GM19397 (cell line): ENCODE measurements around the gene SMR3A.
A peak's percentile ranks its signal among the peaks of the same experiment; 100 is the strongest.

Source experiments
- ATAC-seq: cut with Tn5 transposase; IDR thresholded peaks from one replicate; pipeline ENCODE4 v1.9.1; 2021; ENCODE audit warnings: mild to moderate bottlenecking, moderate library complexity; ENCODE audit not compliant: unreplicated experiment

The SMR3A gene

DNA sequence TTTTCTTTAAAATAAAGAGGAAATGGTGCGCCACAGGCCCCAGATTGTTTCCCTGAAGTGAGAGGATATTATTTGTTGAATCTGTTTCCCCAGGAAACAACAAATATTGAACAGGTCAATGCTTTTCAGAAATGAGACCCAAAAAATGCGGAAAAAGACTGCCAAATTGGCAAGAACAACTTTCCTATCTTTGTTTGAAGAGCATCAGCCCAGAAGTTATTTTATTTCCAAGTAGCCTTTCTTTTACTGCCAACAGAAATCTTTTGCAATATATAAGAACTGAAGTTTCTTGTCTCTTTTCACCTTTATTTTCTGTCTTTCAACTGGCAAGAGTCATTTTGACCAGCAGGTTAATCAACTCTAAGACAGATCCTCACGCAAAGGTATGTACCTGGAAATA, at the start of gene SMR3A:
SMR3A (plus strand) TSS at position 301 of the 400 bp plus-strand sequence. CDS start 1,356 bp downstream, outside the sequence.
- ATAC-seq: no peak

- no peak for ATAC-seq
These were observed 46.8 kb upstream of the SMR3A start for GRCh38 chr4:70313736-70314135.

DNA sequence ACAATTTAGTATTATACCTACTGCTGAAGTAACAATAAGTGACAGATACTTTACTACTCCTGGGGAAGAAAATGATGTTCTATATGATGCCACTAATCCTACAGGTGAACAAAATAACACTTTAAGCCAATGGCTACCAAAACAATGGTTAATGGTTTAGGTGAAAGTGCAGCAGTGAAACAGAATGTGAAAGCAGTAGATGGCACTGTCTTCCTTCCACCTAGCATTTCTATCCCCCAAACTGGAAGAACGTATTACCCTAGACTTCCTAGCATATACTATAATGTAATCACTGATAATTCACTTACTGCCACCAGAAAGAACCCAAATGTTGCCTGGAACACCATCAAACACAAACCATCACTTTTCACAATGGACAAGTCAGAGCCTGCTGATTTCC, 44.6 kb upstream of the SMR3A start:
- peak; percentile 83 for ATAC-seq

DNA sequence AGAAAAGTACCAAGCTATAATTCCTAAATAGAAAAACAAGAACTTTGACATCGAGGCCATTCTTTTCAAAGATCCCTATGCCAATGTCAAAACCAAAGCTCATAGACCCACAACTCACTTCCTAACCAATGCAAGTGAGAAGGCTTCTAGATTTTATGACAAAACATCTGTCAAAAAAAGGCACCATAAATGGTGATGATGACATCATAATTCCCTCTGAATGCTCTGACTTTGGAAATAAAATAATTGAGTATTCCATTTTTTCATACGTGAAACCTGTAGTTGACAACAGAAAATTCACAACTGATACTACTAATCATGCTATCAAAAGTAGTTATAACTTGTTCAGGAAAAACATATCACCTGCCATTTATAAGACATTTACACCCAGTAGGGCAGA, 34.5 kb upstream of the SMR3A start:
- no peak for ATAC-seq

- no peak for ATAC-seq
These were observed 25.9 kb upstream of the SMR3A start, which contains the start of gene CABS1 for GRCh38 chr4:70334681-70335080. Gene CABS1 (plus strand): TSS chr4:70334981. CDS start chr4:70335040, 59 bp downstream.

DNA sequence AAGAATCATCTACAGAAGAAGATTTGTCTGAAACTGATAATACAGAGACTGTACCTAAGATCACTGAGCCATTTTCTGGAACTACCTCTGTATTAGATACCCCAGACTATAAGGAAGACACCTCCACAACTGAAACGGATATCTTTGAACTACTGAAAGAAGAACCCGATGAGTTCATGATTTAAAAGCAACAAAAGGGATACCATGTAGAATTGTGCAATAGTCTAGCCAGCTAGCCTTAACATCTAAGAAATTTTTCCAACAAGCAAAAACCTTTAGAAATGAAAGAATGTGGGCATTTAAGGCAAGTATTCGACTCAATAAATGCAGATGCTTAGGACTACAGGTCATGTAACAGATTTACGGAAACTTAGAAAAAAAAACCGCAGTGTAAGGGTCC, 24.5 kb upstream of the SMR3A start:
- no peak for ATAC-seq

GRCh38 chr4:70337886-70338420, 22.6 kb upstream of the SMR3A start:
- no peak for ATAC-seq

DNA sequence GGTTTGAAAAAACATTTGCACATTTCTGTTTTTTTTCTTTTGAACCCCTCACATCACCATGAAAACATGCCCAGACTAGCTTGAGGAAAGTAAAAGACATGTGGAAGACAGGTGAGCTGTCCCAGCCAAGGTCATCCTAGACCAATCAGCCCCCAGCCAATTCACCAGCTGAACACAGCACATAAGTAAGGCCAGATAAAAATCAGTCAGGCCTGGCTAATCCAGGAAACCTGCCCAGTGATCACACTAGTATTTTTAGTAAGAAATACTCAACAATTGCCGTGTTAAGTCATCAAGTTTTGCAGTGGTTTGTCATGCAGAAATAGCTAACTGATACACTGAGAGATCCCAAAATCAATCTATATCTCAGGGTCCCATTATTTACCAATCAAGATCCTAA, 4.4 kb upstream of the SMR3A start:
- ATAC-seq: no peak

DNA sequence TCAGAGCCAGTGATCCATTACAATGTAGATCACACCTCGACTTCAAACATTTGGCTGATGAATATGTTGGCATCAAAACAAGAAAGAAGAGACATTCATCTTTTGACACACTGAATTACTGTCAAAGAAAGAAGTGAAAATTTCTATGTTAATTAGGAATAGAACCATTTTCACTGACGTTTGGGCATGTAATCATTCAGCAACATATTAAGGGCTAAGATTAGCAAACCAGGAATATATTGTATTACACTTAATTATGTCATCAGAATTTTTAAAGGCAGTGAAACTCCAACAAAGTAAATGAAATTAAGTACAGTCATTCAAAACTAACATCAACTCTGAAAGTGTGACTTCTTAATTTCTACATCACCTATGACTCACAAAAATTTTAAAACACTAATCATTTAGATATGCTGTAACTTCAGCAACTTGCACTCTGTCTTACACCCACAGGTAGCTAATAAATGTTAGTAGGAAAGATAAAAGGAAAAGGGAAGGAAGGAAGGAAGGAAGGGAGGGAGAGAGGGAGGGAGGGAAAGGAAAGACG, 1.4 kb upstream of the SMR3A start:
- ATAC-seq: no peak

GRCh38 chr4:70364002-70364401, 3.4 kb downstream of the SMR3A start:
- no peak for ATAC-seq

DNA sequence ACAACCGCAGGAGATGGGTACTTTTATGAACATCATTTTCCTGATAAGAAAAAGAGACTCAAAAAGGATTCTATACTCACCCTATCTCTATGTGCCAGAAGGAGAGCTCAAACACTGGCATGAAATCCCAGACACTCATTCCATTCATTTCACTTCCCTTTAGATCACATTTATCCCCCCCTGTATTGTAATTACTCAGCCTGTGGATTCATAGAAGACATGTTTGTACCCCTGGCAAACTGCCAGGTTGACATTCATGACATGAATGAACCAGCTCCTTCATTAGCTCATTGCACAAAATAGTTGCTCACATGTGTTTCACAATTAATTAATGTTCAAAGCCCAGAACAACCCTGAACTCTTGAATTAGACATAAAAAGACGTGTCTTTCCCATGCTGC, 4.9 kb downstream of the SMR3A start:
- ATAC-seq: no peak

GRCh38 chr4:70367813-70368212, 7.3 kb downstream of the SMR3A start:
- no peak for ATAC-seq

GRCh38 chr4:70371987-70372386, 11.4 kb downstream of the SMR3A start:
- ATAC-seq: no peak

DNA sequence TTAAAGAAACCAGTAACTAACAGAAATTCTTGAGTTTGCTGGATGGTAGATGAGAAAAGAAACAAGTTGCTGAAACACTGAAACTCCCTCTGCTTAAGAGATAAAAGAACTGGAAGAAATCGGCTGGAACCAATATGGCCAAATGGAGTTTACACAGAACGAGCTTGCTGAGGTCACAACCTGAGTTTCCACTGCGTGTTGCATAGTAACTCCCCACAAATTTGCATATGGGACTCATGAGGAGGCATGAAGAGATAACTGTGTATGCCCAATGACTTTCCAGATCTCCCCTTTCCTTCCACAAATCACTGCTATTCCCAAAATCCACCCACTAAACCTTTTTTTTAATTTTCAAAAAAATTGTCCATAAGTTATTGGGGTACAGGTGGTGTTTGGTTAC, 12.2 kb downstream of the SMR3A start:
- no peak for ATAC-seq

DNA sequence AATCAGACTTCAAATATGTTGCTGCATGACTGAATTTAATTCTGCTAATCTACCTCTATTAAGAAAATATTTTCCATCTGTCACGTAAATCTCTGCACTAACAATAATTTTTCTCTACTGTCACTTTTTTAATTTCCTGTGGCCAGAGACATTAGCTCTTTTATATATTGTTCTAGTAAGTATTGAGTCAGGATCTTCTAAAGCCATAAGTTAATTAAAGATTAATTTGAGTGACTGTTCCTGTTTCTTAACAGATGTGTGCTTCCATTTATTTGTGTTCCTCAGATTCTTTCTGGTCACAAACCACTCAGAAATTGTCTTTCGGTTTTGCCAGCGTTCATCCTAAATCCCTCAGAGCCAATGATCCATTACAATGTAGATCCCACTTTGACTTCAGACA, 20.0 kb downstream of the SMR3A start:
- ATAC-seq: no peak

- ATAC-seq: no peak
These were observed 22.2 kb downstream of the SMR3A start, which contains the start of gene SMR3B for GRCh38 chr4:70382691-70383181. Gene SMR3B (plus strand): TSS chr4:70383131. CDS start chr4:70384511, 1,380 bp downstream.

DNA sequence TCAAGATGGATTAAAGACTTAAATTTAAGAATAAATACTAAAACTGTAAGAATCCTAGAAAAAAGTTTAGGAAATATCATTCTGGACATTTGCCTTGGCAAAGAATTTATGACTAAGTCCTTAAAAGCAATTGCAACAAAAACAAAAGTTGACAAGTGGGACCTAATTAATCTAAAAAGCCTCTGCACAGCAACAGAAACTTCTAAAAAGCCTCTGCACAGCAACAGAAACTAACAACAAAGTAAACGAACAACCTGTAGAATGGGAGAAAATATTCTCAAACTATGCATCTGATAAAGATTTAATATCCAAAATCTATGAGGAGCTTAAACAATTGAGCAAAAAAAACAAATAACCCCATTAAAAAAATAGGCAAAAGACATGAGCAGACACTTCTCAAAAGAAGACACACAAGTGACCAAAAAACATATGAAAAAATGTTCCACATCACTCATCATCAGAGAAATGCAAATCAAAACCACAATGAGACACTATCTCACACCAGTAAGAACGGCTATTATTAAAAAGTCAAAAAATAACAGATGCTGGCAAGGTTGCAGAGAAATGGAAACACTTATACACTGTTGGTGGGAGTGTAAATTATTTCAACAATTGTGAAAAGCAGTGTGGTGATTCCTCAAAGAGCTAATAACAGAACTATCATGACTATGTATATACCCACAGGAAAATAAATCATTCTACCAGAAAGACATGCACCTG, 31.7 kb downstream of the SMR3A start:
- ATAC-seq: peak; percentile 70

GRCh38 chr4:70397580-70397979, 37.0 kb downstream of the SMR3A start, which contains the start of gene OPRPN:
Gene OPRPN (plus strand): TSS chr4:70397940. CDS start chr4:70399286, 1,346 bp downstream.
- ATAC-seq: no peak

DNA sequence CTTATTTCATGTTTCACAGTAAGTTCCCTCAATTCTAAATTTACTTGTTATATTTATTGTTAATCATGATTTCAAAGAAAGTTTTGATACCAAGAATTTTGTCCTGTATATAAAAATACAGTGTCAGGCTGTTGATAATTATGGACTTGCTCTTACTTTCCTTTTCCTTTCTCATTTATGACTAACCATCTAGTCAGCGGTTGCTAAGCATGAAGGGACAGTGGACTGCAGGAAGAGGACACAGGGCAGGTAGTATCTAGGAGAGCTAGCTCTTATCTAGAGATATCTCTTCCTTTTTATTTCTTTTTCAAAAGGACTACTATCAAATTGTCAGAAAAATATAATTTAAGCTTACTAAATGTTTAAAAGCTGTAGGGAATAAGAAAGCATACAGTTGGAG, 38.8 kb downstream of the SMR3A start:
- ATAC-seq: no peak

DNA sequence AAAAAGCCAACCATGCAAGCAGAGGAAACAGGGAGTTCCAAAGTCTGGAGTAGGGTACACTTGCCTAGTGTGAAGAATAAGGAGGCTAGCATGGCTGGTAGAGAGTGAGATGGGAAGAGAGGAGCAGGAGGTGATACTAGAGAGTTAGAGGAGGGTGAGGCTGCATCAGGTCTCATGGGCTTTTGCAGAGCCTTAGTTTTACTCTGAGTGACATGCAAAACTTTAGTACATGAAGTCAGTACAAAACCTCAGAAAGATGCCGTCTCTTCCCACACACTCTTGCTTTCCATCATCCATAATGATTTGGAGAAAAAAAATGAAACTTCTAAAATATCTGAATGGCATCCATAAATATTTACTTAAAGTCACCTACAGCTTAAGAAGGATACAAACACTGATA, 42.2 kb downstream of the SMR3A start:
- no peak for ATAC-seq

GRCh38 chr4:70405765-70406164, 45.2 kb downstream of the SMR3A start:
- no peak for ATAC-seq
